GM21717 (cell line): ENCODE measurements around the gene TMEM178B.
"Not testable (repeated sequence)": the region's sequence is repeated elsewhere in the genome, so short reads cannot be mapped to it uniquely, and the experiment has no call there.

Experiments used
- ATAC-seq: cut with Tn5 transposase; IDR thresholded peaks from one replicate; pipeline ENCODE4 v1.9.1; 2021; ENCODE audit warnings: mild to moderate bottlenecking, moderate library complexity; ENCODE audit not compliant: unreplicated experiment

Gene TMEM178B

DNA sequence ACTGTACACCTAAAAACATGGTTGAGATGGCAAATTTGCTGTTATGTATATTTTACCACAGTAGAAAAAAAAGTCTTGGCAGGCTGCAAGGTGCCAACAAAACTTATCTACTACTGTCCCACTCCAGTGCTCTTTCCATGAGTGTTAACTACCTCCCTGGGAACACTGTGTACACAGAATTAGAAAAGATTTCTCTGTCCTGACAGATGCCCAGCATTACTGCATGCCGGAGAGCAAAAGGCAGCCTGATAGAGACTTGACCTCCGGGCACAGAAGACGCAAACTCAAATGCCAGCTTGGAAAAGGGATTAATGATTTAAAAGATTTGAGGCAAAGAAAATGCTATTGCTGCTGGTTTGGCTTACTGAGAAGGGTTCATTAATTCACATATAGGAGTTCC is 228.8 kb downstream of the TMEM178B start:
- ATAC-seq = no peak

DNA sequence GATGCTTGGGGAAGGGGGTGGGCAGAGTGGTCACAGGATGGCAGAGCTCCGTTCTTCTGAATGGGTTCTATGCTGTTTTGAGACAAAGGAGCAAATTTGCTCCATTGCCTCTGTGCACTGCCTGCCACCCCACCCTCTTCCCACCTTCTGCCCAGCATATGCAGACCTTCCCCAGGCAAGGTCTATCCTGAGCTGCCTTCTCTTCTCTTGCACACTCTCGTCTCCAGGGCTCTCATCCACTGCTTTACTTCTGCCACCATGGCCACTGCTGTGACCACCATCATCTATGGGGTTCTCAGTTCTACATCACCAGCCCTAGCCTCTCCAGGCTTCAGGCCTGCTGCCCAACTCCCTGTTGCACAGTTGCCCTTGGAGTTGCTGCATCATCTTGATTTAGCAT is 230.4 kb downstream of the TMEM178B start:
- ATAC-seq = no peak

GRCh38 chr7:141306081-141306480 is 232.2 kb downstream of the TMEM178B start:
- ATAC-seq = no peak

DNA sequence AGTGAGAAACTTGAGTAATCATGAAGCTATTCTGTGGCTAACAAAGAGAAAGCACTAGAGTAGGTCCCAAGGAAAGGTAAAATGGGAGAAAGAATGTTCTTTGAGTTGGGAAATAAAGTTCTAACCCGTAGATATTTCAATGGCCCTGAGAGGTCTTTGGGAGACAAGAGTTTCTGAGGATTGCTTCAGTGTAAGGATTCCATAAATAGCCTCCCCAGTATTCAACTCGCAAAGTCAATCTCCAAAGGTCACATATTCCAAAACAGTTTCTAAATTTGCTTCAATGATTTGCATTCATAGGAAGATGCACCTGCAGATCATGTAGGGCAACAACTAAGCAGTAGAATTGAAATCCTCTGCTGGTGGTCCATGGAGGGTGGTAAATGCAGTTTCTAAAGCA is 238.5 kb downstream of the TMEM178B start:
- no peak for ATAC-seq

DNA sequence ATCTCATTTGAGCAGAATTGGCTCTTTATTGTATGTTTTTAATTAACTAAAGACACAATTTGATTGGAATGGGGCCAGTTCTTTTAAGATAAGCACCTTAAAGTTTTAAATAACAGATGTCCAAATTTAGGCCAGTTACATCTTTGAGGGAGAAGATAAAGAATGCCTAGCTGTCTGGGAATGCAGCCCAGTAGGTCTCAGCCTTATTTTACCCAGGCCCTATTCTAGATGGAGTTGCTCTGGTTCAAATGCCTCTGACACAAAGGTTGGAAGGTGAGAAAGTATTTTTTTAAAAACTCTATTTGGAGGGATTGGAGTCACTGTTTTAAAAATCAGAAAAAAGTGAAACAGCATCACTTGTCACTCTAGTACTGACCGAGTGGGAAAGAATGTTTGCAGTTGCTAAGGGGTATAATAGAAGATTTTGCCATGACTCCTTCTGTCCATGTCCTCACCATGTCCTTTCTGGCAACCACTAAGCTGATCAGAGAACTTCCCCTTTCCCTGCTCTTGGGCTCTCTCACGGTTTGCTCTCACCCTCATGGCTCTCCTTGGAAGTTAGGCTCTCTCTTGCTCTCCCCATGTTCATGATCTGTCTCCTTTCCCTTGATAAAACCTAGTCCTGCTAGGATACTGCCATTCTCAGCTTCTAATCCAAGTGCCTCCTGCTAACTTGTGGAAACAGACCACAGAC is 239.1 kb downstream of the TMEM178B start:
- ATAC-seq = no peak

DNA sequence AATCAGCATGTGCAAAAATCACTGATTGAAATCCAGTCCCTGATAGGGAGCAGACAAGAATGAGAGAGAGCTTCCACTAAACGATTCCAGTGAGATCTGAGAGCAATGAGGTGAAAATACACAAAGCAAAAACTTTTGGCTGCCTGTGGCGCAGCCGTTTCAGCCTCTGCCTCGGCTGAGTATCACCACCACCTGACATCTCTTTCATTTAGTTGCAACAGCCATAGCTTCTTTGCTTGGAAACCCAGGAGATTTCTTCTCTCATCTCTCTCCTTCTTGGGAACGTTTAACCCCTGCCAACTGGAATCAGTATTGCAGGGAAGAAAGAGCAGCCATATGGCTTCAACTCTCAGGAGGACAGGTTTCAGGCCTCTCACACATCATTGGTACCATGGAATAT is 240.0 kb downstream of the TMEM178B start:
- no peak for ATAC-seq

DNA sequence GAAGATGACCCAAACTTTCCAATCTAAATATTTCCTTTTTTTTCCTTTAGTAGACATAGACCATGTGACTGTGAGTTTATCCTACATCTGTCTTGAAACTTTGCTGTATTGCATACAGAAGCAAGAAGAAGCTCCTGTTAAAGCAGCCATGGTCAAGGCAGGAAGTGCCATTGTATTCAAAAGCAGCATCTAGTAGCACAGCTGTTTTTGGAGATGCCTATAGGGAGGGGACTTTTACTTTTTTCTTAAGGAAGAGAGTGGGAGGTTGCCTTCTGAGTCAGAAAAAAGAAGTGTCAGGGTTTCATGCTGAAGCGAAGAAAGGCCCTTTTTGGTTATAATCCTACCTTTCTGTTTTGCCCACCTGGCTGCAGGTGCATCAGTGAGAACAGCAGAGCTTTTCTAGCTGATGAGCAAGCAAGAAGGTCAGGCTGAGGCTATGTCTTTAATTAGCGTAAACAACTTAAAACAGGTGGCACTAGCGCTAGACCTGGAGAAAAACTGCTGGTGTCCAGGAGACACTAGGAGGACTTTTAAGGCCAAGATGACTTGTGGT is 243.2 kb downstream of the TMEM178B start:
- no peak for ATAC-seq

- no peak for ATAC-seq
Measured at GRCh38 chr7:141320287-141320686, 246.4 kb downstream of the TMEM178B start.

- no peak for ATAC-seq
Measured at GRCh38 chr7:141322383-141322782, 248.5 kb downstream of the TMEM178B start.

DNA sequence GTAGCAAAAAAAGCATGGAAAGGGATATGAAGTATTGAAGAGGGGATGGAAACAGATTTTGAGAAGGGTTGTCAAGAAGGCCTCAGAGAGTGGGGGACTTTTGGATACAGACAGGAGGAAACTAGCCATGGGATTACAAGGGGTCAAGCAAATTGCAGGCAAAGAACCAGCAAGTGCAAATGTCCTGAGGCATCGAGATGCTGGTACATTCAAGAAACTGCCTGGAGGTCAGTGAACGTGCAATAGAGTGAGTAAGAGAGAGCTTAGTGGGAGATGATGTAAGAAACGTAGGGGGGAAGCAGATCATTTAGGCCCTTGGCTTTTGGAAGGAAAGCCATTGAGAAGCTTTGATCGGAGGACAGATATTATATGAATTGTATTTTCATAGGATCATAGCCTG is 250.0 kb downstream of the TMEM178B start:
- no peak for ATAC-seq

- ATAC-seq = no peak
Measured at GRCh38 chr7:141324870-141325269, 251.0 kb downstream of the TMEM178B start.

DNA sequence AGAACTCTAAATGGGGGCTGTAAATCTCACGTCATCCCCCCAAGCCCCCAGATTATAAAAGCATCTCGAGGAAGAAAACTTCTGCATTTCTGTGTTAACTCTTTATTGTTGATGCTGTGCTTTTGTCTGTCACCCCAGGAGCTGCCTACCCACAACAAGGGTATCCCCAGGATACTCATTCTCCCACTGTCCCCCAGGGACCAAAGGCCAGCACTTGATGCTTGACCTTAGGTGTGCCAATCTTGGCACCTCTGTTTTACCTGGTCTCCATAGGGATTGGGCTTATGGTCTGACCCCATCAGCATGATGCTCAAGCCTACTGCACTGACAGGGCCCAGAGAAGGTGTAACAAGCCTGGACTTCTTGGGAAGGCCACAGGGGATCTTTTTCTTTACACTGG is 251.4 kb downstream of the TMEM178B start:
- no peak for ATAC-seq

DNA sequence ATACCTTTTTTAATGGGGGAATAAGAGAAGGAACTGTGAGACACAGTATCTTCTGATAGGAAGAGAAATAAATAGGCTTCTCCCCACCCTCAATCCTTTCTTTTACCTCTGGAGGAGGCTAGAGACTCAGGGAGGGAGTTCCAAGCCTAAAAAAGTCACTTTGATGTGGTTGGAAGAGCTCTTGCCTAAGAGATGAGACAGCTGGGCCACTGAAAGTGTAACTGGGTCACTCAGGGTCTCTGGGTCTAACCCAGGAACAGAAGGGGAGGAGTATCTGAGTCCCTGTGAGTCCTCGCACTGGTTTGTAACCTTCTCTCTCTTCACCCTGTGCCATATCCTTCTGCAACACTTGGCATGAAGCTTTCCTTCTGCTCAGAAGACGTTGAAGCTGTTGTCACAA is 254.4 kb downstream of the TMEM178B start:
- no peak for ATAC-seq

- not testable (repeated sequence) for ATAC-seq
Measured at GRCh38 chr7:141330285-141330684, 256.4 kb downstream of the TMEM178B start.

GRCh38 chr7:141333459-141333858 is 259.6 kb downstream of the TMEM178B start:
- ATAC-seq = no peak

DNA sequence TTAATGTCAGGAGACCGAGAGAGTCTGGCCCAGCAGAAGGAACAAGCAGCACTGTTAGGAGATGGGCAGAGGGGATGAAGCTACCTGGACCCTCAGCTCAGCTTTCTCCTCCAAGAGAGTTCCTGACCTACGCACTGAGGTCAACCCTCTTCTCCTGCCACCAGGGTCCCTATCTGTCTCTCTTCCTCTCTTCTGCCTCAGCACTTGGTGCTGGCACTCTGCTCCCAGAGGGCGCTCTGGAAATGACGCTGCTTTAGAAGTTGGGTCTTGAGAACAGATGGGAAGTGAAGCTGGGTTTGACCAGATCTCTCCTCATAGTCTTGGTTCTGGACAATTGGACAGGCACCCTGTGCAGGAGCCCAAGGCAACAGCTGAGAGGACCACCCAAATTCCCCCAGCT is 261.3 kb downstream of the TMEM178B start:
- ATAC-seq = no peak

DNA sequence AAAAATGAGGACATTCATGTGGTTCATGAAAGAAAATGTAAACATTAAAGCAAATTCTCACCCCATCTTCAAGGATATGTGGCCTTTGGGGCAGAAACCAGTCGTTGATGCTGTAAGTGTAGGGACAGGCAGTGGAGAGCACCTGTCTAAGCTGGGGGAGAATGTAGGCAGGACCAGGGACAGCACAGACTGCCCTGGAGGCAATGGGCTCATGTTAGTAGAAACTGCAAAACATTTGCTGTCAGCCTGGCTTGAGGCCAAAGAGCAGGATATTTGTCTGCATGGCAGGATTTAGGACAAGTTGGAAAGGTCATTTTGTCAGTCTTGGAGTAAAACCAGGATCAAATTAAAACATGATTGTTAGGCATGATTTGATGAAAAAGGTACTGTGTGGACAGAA is 265.7 kb downstream of the TMEM178B start:
- ATAC-seq = no peak

GRCh38 chr7:141340991-141341390 is 267.1 kb downstream of the TMEM178B start:
- no peak for ATAC-seq

GRCh38 chr7:141342621-141343408 is 269.0 kb downstream of the TMEM178B start:
- ATAC-seq = no peak

- ATAC-seq = no peak
Measured at GRCh38 chr7:141344153-141344935, 270.5 kb downstream of the TMEM178B start.

DNA sequence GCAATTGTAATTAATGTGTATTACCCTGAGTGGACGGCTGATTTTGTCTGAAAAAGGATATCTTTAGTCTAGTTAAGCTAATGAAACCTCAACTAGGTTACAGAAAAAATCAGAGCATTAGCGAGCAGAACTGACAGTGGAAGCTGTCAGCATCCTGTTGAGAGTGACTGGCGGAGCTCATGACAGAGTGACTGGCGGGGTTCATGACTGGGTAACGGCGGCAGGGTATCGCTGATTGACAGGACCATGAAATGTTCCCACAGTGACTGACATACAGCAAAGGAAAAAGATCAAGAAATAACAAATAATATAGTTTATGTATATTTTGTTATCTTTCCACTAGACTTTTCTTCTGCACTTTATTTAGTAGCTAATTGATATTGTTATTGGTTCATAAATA is 274.9 kb downstream of the TMEM178B start:
- ATAC-seq = no peak
